ENCODE results near the gene UCKL1. TPM values are rescaled to one million over a fixed set of nuclear protein-coding genes. Genes with fewer than 3 reads are reported as not detected.

Gene UCKL1
- total RNA-seq, 1 donor from 2014 or later, result 16.2 TPM

DNA sequence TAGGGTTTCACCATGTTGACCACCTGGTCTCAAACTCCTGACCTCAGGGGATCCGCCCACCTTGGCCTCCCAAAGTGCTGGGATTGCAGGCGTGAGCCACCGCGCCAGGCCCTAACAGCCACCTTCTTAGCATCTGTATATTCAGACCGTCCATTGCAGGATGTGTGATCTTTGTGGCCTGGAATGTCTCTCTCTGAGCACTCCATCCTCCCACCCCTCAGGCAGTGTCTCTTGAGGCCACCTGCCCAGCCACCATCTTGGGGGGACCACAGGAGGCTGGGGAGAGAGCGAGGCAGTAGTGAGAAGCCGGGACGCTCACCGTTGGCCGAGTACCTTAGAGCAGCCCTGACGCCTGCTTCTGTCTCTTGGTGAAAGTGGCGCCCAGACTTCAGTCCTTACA is 42.4 kb downstream of the UCKL1 start:
- no peak overlapping the region for H3K4me3 ChIP-seq (ENCODE audit: low read depth, low read length)
- TF ChIP-seq, protein P1, sequence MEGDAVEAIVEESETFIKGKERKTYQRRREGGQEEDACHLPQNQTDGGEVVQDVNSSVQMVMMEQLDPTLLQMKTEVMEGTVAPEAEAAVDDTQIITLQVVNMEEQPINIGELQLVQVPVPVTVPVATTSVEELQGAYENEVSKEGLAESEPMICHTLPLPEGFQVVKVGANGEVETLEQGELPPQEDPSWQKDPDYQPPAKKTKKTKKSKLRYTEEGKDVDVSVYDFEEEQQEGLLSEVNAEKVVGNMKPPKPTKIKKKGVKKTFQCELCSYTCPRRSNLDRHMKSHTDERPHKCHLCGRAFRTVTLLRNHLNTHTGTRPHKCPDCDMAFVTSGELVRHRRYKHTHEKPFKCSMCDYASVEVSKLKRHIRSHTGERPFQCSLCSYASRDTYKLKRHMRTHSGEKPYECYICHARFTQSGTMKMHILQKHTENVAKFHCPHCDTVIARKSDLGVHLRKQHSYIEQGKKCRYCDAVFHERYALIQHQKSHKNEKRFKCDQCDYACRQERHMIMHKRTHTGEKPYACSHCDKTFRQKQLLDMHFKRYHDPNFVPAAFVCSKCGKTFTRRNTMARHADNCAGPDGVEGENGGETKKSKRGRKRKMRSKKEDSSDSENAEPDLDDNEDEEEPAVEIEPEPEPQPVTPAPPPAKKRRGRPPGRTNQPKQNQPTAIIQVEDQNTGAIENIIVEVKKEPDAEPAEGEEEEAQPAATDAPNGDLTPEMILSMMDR (conservative IDR thresholded peaks at IDR 0.05; ENCODE audit: low read depth, low read length), result no peak
- no peak for DNase-seq (ENCODE audit: low read depth)

DNA sequence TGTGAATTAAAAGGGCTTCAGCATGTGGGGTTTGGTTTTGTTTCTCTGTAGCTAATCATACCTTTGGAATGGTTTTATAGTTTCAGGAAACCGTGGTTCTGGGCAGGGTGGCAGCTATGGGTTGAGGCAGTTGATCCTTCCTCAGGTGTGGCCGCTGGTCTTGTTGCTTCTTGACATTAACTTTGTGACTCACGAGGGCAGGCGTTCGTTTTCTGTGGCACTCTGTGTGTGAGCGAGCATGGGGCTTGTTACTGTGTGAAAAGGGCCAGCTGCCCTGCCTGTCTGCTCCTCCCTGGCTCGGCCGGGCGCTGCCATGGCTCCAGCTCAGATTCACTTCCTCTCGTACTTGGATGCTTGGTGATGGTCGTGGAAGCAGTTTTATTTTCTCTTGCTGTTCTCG is 45.0 kb downstream of the UCKL1 start:
- DNase-seq (ENCODE audit: low read depth), result no peak
- TF ChIP-seq, protein P1 (conservative IDR thresholded peaks at IDR 0.05; ENCODE audit: low read depth, low read length), result no peak
- no peak overlapping the region for H3K4me3 ChIP-seq (ENCODE audit: low read depth, low read length)

DNA sequence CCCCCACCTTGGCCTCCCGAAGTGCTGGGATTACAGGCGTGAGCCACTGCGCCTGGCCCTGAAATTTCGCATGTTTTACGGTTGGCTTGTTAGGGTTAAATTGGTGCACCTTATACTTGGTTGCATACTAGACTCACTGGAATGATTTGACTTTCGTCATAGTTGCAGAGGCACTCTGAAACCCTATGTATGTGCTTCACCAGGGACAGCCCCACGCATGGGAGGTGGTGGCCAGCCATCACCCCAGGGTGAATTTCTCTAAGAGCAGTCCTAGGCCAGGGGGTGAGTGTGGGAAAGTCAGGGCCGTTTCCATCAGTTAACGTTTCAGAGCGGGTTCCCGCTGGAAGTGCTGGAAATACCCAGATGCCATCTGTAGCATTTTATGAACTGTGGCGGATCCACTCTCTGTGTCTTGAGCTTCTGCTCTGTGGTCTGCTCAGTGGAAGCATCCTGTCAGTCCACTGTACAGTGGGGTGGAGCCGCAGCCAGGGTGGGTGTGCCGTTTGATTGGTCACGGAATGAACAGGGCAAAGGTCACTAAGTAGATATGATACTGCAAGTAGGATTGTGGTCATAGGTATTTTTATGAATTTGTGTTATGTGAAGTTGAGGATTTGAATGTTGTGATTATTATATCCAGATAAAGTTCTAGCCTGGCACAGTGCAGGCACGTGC is 48.1 kb downstream of the UCKL1 start:
- no peak overlapping the region for H3K4me3 ChIP-seq (ENCODE audit: low read depth, low read length)
- DNase-seq (ENCODE audit: low read depth), result no peak
- TF ChIP-seq, protein P1 (conservative IDR thresholded peaks at IDR 0.05; ENCODE audit: low read depth, low read length), result no peak

DNA sequence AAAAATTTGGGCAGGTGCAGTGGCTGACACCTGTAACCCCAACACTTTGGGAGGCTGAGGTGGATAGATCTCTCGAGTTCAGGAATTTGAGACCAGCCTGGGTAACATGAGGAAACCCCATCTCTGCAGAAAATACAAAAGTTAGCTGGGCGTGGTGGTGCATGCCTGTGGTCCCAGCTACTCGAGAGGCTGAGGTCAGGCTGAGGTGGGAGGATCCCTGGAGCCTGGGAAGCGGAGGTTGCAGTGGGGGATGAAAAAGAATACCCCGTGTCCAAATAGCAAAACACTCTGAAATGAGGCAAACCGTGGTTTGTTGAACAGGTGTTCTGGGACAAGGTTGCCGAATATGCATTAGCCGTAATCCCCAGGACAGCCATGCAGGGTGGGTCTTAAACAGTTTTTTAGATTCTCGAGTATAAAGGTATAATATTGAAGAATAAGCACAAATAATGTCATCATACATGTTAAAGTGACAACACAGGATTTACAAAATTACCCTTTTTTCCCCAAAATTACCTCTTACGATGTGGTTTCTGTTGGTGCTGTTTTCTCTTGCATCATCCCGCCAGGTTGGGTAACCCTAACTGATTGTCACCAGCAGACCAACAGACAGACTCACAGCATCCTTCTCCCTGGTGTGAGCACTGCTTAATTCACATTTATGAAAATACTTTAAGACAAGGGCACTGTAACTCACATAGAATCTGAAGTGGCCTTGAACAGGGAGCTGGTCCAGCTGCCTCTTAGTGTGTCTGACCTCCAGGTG is 52.2 kb downstream of the UCKL1 start:
- TF ChIP-seq, protein P1 (conservative IDR thresholded peaks at IDR 0.05; ENCODE audit: low read depth, low read length), result no peak
- H3K4me3 ChIP-seq (ENCODE audit: low read depth, low read length), result no peak overlapping the region
- DNase-seq (ENCODE audit: low read depth), result no peak

DNA sequence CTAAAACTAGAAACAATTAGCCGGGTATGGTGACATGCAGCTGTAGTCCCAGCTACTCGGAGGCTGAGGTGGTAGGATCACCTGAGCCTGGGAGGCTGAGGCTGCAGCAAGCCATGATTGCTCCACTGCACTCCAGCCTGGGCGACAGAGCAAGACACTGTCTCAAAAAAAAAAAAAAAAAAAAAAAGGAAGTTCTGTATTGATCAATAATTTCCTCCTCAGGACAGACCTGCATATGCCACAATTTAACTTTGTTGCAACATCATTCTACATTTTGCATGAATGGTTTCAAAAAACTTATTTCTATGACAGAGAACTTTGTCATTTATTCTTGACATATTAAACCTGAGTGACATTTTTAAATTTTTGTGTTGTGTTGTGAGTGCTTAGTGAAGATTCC is 55.8 kb downstream of the UCKL1 start:
- TF ChIP-seq, protein P1 (conservative IDR thresholded peaks at IDR 0.05; ENCODE audit: low read depth, low read length), result no peak
- H3K4me3 ChIP-seq (ENCODE audit: low read depth, low read length), result no peak overlapping the region
- DNase-seq (ENCODE audit: low read depth), result no peak

DNA sequence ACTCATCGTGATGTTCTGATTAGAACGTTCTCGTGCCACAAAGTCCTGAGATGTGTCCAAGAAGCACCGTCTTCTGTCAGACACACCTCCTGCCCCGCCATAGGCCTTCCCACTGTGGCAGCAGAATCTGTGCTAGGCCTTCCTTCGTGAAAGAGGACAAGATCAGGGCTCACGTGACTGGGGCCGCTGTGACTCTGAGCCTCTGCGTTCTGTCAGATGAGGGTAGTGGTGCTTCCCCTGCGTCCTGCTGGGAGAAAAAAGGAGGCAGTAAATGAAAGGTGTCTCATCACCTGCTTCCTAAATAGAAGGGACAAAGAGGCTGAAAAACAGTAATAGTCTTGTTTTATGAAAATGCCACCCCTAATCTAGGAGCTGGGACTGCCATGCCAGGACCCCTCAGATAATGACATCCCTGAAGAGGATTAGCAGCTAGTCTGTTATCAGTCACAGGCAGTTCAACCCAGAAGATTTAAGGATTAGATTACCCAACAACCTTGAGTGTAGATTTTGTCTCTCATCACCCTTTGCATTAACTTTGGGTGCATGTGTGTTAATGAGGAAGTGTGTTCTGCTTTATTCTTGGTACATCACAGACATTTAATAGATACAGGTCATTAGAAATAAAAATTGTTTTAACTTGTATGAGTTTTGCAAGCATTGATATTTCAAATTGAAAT is 57.2 kb downstream of the UCKL1 start:
- TF ChIP-seq, protein P1 (conservative IDR thresholded peaks at IDR 0.05; ENCODE audit: low read depth, low read length), result no peak
- H3K4me3 ChIP-seq (ENCODE audit: low read depth, low read length), result no peak overlapping the region
- DNase-seq (ENCODE audit: low read depth), result no peak
